ENCODE data around the gene USP6NL.

USP6NL gene

GRCh38 chr10:11415095-11415494 lies 196.4 kb downstream of the USP6NL start:
- no peak for DNase-seq (ENCODE audit: low read depth in 2 of 2)

DNA sequence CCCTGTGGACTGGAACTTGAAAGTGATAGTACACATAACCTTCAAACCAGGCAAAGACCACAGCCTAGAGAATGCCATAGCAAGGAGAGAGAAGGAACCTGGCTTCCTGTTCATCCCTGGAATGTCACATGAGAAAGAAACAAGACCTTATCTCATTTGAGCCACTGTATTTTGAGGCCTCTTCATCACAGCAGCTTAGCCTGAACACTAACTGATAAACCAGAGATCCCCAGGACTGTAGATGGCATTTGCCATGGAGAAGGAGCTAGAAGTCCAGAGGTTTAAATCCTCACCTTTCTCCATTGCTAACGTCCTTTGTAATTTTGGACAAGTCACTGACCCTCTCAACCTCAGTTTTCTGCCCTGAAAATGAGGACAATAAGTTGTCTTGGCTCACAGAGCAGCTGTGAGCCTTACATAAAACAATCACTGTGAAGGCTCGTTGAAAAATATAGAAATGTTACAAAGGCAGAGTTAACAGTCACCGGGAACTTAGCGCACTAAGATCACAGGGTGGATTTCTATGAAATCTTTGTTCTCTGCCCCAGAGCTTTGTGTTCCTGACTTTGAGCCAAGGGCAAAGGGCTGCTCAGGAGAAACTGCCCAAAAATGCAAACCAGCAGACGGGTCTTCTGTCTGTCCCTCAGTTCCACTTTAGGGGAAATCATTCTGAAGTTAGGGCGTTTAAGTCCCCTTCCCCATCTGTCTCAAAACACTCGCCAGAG lies 197.0 kb downstream of the USP6NL start:
- DNase-seq (ENCODE audit: low read depth in 2 of 2), result no peak

GRCh38 chr10:11411926-11412545 lies 199.4 kb downstream of the USP6NL start:
- DNase-seq (ENCODE audit: low read depth in 2 of 2), result no peak

- DNase-seq (ENCODE audit: low read depth in 2 of 2), result no peak
Measured at GRCh38 chr10:11409357-11409756, 202.1 kb downstream of the USP6NL start.

- DNase-seq (ENCODE audit: low read depth in 2 of 2), result no peak
Measured at GRCh38 chr10:11407939-11408338, 203.5 kb downstream of the USP6NL start.

DNA sequence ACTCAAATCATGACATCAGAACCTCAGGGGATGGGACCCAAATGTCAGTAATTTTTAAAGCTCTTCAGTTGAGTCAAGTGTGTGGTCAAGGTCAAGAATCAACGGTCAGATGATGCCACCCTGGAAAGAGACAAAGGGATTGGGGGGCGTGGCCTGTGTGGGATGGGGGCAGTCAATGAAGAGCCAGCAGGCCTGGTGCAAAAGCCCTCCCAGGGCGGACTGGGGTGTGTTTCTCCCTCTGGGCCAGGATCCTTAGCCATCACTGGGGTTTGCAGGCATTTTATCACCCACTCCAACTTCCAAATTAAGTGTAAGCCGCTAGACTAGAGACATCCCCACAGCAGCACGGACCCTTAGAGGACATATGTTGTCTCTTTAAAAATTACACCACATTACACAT lies 204.7 kb downstream of the USP6NL start:
- no peak for DNase-seq (ENCODE audit: low read depth in 2 of 2)

- no peak for DNase-seq (ENCODE audit: low read depth in 2 of 2)
Measured at GRCh38 chr10:11404901-11405300, 206.5 kb downstream of the USP6NL start.
